ENCODE results near the gene CMTR1.
"Not testable (repeated sequence)": the region's sequence is repeated elsewhere in the genome, so short reads cannot be mapped to it uniquely, and the experiment has no call there.

The CMTR1 gene

DNA sequence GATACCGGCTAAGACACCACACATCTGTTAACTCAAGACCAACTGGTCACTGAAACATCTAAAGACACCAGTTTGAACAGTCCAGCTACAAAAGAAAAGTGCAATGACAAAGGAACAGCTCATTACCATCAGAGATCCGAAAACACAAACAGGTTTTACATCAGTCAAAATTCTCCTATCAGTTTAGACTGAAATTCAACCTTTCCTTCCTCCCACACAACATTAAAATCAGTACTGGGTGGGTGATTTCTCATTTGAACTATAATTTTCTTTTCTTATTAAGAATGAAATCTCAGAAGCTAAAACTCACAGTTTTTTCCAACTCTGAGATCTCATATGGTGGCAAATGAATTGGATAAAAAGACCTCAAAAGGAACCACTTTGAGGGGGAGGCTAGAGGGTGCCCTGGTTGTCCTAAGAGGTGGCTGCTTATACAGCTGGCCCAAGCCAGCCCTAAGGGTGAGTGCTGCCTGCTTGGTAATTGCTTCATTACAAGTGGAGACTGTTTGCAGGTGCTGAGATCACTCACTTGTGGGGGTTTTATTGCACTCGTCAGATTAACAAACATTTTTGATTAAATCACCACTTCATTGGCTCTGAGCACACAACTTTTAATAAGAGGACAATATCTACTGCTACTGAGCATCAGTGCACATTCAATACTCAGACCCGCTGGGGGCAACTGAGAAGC is 62.4 kb downstream of the CMTR1 start:
- no peak for DNase-seq

GRCh38 chr6:37496951-37497885 is 64.2 kb downstream of the CMTR1 start:
- DNase-seq, result no peak

DNA sequence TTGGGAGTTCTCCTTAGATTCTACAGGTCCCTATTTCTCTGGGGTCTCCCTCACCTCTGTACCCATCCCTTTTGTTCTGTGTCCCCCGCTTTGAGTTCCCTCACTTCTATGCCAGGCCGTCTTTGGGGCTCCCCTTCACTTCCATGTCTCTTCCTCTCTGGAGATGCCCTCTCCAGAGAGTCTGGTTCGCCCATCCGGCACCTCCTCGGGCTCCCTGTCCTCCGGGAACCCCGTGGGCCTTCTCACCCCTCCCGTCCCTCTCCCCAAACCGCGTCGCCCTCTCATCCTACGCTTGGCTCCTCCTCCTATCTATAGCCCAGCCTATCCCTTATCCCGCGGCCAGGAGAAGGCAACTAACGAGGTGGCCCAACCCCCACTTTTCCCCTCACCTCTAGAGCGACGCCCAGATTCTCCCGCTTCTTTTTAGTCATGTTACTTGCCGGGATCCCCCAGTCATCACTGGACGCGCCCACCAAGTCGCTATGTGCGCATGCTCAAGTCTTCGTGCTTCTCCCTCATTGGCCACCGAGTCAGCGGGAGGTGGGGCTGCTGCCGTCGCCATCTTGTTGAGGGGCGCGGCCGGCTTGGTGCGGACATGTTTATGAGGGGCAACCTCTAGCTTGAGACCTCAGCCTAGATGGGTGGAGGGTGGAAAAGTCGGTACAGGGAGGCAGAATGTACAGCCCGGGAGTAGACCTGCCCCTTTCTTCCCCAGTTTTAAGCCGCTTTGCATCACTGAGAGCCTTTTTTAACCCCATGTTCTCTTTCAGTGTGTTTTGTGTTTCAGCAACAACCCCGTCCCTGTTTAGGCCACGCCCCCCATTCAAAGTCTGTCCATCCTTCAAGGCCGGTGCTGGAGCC is 66.6 kb downstream of the CMTR1 start, which contains the start of gene CCDC167:
Gene CCDC167 (minus strand): TSS at position 461 of the 861 bp plus-strand sequence. CDS start 30 bp downstream, at position 431.
- peak; percentile 93 for DNase-seq

DNA sequence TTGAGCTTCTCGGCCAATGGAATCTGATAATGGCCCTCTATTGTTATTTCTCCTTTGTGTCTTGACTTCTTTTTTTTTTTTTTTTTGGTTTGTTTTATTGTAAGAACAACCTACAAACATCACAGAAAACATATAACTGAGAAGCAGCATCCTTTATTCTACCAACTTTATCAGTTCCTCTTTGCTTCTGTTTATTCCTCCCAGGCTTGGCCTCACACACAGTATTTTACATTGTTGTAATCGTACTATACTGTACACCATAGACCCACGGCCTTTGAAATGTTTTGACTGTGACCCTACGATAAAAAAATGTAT is 67.2 kb downstream of the CMTR1 start:
- DNase-seq, result no peak

DNA sequence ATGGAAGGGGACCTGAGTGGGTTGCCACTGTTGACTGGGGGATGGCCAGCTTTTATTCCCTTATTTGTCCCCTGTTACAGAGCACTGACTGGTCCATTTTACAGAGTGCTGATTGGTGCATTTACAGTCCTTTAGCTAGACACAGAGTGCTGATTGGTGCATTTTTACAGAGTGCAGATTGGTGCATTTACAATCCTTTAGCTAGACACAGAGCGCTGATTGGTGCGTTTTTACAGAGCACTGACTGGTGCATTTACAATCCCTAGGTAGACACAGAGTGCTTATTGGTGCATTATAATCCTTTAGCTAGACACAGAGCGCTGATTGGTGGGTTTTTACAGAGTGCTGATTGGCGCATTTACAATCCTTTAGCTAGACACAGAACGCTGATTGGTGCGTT is 67.9 kb downstream of the CMTR1 start:
- DNase-seq, result not testable (repeated sequence)

DNA sequence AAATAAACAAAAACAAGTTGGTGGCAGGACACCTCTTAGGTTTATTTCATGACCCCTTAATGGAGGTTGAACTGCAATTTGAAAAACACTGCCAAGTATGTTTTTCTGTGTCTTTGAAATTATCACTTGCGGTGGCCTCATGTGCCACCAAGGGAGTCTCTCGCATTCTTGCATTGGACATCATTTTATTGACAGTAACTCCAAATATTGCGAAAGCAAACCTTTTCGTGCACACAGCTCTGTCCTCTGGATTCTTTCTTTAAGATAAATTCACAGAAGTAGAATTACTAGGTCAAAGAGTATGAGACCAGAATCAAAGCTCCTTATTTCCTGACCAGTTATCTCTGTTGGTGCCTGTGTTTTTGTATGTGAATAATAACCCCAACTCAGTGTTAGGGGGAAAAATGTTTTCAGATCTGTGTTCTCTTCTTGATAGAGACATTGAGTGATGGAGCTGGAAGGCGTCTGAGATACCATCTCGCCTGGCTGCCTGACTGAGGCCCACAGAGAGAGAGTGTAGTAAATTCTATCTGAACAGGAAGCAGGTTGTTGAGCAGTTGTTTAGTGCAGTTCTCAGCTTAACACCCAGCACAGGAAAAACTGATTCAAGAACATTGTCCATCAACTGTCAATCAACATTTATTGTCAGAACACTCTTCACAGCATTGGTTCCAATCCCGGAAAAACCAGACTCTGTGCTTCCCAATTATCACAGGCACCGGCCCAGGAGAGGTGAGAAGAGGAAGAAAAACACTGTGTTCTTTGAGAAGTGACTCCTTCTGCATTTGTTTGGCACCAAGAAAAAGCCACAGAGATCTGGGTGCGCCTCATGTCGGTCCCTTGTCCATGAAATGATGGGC is 68.8 kb downstream of the CMTR1 start:
- DNase-seq, result no peak

GRCh38 chr6:37502703-37503291 is 69.8 kb downstream of the CMTR1 start:
- no peak for DNase-seq

- DNase-seq, result no peak
These were observed 70.4 kb downstream of the CMTR1 start for GRCh38 chr6:37503309-37503965.

GRCh38 chr6:37504024-37504423 is 71.0 kb downstream of the CMTR1 start:
- no peak for DNase-seq

DNA sequence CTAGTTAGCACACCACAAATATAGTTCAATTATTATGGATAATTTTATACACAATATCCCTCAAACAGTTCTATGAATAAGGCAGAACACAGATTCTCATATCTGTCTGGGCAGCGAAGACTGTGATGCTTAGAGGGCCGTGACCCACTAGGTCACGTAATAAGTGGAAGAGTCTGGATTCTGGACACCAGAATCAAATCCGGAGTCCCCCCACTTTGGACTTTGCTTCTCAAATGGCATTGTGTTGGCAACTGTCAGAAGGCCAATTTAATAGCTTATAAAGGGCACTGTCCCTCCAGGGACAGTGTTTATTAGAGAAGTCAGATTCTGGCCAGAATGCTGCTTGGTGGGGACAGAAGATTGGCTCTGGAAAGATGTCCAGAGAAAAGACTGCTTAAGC is 73.5 kb downstream of the CMTR1 start:
- DNase-seq, result no peak

GRCh38 chr6:37507077-37507476 is 74.1 kb downstream of the CMTR1 start:
- no peak for DNase-seq

DNA sequence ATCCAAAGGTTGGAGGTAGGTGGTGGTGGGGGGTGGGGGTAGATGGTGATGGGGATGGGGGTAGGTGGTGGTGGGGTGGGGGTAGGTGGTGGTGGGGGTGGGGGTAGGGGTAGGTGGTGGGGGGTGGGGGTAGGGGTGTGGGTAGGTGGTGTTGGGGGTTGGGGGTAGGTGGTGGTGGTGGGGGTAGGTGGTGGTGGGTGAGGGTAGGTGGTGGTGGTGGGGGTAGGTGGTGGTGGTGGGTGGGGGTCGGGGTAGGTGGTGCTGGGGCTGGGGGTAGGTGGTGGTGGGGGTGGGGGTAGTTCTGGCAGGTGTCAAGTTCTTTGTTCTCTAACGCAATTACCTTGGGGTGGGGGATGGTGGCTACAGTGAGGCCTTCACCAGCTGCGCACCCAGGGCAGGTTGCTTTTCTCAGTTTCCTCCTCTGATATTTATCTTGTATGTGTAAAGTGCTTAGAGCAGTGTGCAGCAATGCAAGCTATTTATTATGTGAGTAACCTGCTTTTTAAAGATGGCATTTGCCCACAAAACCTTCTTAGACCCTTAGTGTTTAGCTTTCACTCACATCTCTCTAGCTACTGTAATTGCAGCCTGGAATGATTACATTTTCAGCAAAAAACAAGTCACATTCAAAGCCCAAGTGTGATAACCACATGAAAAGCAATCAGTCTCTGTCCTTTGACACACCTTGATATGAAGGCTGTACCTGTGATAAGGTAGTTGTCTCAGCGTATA is 74.8 kb downstream of the CMTR1 start:
- DNase-seq, result no peak

GRCh38 chr6:37511201-37511600 is 78.2 kb downstream of the CMTR1 start:
- no peak for DNase-seq

- DNase-seq, result no peak
These were observed 78.9 kb downstream of the CMTR1 start for GRCh38 chr6:37511910-37512399.

GRCh38 chr6:37512400-37513011 is 79.5 kb downstream of the CMTR1 start:
- no peak for DNase-seq

DNA sequence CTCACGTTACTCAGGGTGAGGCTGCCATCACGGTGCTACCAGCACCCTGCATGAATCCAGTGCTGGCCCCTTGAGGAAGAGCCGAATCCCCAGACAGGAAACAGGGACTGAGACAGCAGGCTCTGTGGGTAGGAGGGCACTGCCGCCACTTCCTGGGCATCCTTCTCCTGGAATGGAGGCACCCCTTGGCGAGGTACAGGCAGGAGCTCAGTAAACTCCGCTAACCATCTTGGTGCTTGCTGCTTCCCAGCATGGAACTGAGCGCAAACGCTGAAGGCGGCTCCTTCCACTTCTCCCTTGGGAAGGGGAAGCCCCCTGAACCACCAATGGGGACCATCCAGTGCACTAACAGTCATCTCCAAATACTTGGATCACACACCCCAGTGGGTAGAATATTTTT is 80.1 kb downstream of the CMTR1 start:
- DNase-seq, result no peak

DNA sequence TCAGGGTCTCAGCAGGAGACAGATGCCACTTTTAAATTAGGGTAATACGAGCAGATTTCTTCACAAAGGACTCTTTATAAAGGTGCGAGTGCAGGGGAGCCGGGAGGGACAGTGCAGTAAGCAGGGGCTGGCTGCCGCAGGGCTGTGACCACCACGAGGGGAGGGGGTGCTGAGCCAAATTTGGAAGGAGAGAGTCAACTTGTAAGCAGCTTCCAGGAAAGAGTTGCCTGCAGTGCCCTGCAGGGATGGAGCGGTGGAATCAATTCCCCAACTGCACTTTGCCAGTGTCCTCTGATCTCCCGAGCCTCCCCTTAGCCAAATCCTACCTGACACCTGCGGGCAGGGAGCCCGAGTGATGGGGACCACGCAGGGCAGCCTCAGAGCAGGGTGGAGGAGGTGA is 80.6 kb downstream of the CMTR1 start:
- no peak for DNase-seq

GRCh38 chr6:37514321-37514771 is 81.3 kb downstream of the CMTR1 start:
- DNase-seq, result peak; percentile 69

DNA sequence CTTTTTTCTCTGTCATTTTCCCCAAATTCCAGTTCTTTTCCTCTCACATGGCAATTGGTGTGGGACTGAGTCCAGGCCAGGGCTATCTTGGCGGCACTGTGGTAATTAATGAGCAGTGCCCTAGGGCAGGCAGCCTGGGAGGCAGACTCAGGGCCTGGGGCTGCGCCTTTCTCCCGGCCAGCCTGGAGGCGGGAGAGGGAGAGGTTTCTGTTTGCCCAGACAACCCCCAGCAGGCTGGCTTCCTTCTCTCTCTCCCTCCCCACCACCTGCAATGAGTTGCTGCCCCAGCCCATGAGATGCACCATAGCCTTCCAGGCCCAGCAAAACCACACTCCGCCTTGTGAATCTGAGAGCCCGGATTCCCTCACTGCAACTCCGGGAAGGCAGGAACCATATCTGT is 81.8 kb downstream of the CMTR1 start:
- no peak for DNase-seq

GRCh38 chr6:37515712-37516075 is 82.7 kb downstream of the CMTR1 start:
- DNase-seq, result no peak

Data from NCI-H226 (cell line).